CD14-positive monocyte (primary cell): ENCODE measurements around the gene BCAR3. TPM values are rescaled to one million over a fixed set of nuclear protein-coding genes. Genes with fewer than 3 reads are reported as not detected.

Source experiments
- DNase-seq, 3 donors: peaks; one replicate each; pipeline ENCODE4 v3.0.0-alpha.2; 2011 to 2022
- H2AFZ ChIP-seq: 2 replicates; pipeline ENCODE4 v1.6.0; 2012; ENCODE audit warnings: mild to moderate bottlenecking, low read depth, low read length, inconsistent platforms; ENCODE audit not compliant: insufficient read depth, poor library complexity, severe bottlenecking
- H3K27ac ChIP-seq, 2 donors: 1 replicate in 1 of 2; 2 replicates in 1 of 2; pipeline ENCODE4 v1.5.1; 2012 to 2013; ENCODE audit warnings: low read length in 2 of 2, control low read depth in 1 of 2, inconsistent platforms in 1 of 2, low read depth in 1 of 2, mild to moderate bottlenecking in 1 of 2
- H3K27me3 ChIP-seq, 2 donors: one replicate each; pipeline versions ENCODE4 v1.6.0 to v1.6.1; 2011 to 2013; ENCODE audit warnings: low read length in 2 of 2; ENCODE audit not compliant: control insufficient read depth in 2 of 2, insufficient read depth in 2 of 2
- H3K36me3 ChIP-seq, 2 donors: replicated peaks in 1 of 2; 1 replicate in 1 of 2; 2 replicates in 1 of 2; pipeline versions ENCODE4 v1.5.1 to v1.6.1; 2012 to 2013; ENCODE audit warnings: low read length in 2 of 2, control low read depth in 1 of 2, inconsistent platforms in 1 of 2, mild to moderate bottlenecking in 1 of 2; ENCODE audit not compliant: insufficient read depth in 2 of 2, control insufficient read depth in 1 of 2
- H3K4me1 ChIP-seq, 2 donors: 1 replicate in 1 of 2; 2 replicates in 1 of 2; pipeline versions ENCODE4 v1.5.1 to v1.6.1; 2012 to 2013; ENCODE audit warnings: low read length in 2 of 2, control low read depth in 1 of 2, inconsistent platforms in 1 of 2, mild to moderate bottlenecking in 1 of 2, moderate library complexity in 1 of 2; ENCODE audit not compliant: insufficient read depth in 2 of 2, control insufficient read depth in 1 of 2
- H3K4me2 ChIP-seq: replicated peaks from 2 replicates; pipeline ENCODE3; 2012; ENCODE audit warnings: low read length, moderate library complexity, mild to moderate bottlenecking; ENCODE audit not compliant: poor library complexity, severe bottlenecking; ENCODE audit errors: extremely low read depth
- H3K4me3 ChIP-seq, 3 experiments: fragments of 200-600 bp in 1 of 3; sonication (generic) in 1 of 3; replicated peaks in 1 of 3; 1 replicate in 2 of 3; 2 replicates in 1 of 3; pipeline ENCODE4 v1.5.1; 2011 to 2013; ENCODE audit warnings: low read length in 3 of 3, mild to moderate bottlenecking in 3 of 3, control low read depth in 2 of 3, low read depth in 2 of 3, inconsistent platforms in 1 of 3, moderate library complexity in 1 of 3
- H3K79me2 ChIP-seq: 2 replicates; pipeline ENCODE4 v1.6.0; 2012; ENCODE audit warnings: mild to moderate bottlenecking, control low read depth, inconsistent platforms, low read length, moderate library complexity; ENCODE audit not compliant: insufficient read depth
- H3K9ac ChIP-seq: 2 replicates; pipeline ENCODE4 v1.6.0; 2017; ENCODE audit warnings: low read length, mild to moderate bottlenecking; ENCODE audit not compliant: insufficient read depth, poor library complexity, severe bottlenecking
- H3K9me3 ChIP-seq, 2 donors: replicated peaks in 1 of 2; 1 replicate in 1 of 2; 2 replicates in 1 of 2; pipeline versions ENCODE4 v1.5.1 to v1.6.1; 2012 to 2013; ENCODE audit warnings: low read length in 2 of 2, control low read depth in 1 of 2; ENCODE audit not compliant: control insufficient read depth in 1 of 2, insufficient read depth in 1 of 2
- H4K20me1 ChIP-seq: 2 replicates; pipeline ENCODE4 v1.6.0; 2012; ENCODE audit warnings: mild to moderate bottlenecking, low read length, control low read depth, moderate library complexity; ENCODE audit not compliant: insufficient read depth
- H3K27ac Mint-ChIP-seq, 7 donors: one replicate each; pipeline ENCODE4 v1.8.0; 2020; ENCODE audit warnings: mild to moderate bottlenecking in 7 of 7, mixed read lengths in 7 of 7, moderate library complexity in 6 of 7, inconsistent platforms in 2 of 7
- H3K27me3 Mint-ChIP-seq, 3 donors: one replicate each; pipeline ENCODE4 v1.8.0; 2021 to 2022; ENCODE audit warnings: low read depth in 3 of 3, mild to moderate bottlenecking in 3 of 3, mixed read lengths in 3 of 3, moderate library complexity in 3 of 3, inconsistent platforms in 1 of 3
- H3K36me3 Mint-ChIP-seq, 2 donors: one replicate each; pipeline ENCODE4 v1.8.0; 2020; ENCODE audit warnings: mixed read lengths in 2 of 2, inconsistent platforms in 1 of 2, mild to moderate bottlenecking in 1 of 2
- H3K4me1 Mint-ChIP-seq: one replicate; pipeline ENCODE4 v1.8.0; 2020; ENCODE audit warnings: mild to moderate bottlenecking, mixed read lengths
- H3K4me3 Mint-ChIP-seq, 2 donors: one replicate each; pipeline ENCODE4 v1.8.0; 2020; ENCODE audit warnings: mild to moderate bottlenecking in 2 of 2, mixed read lengths in 2 of 2, moderate library complexity in 1 of 2
- H3K9me3 Mint-ChIP-seq, 7 donors: one replicate each; pipeline ENCODE4 v1.8.0; 2020 to 2022; ENCODE audit warnings: mixed read lengths in 7 of 7, mild to moderate bottlenecking in 6 of 7, moderate library complexity in 6 of 7, inconsistent platforms in 2 of 7
- WGBS: methylation state at CpG from one replicate; pipeline ENCODE4 v1.1.5; 2013; ENCODE audit warnings: missing lambda C conversion rate; ENCODE audit not compliant: insufficient coverage; 5-methylcytosine and 5-hydroxymethylcytosine counted together
- intact Hi-C, 2 donors: fragments of 100-400 bp; cut with micrococcal nuclease; formaldehyde crosslinking; loops; one replicate each; pipeline versions ENCODE4 v1.15.0 to v1.15.1; 2023
- polyA plus RNA-seq, 3 donors: library from polyadenylated mRNA; depleted of rRNA in 1 of 3; unstranded in 2 of 3; stranded (reverse) in 1 of 3; fragments of 300-500 nt in 2 of 3; fragments of >200 nt in 1 of 3; fragmentation: Illumina TruSeq in 2 of 3; gene quantifications; 1 replicate in 2 of 3; 2 replicates in 1 of 3; pipeline ENCODE4 v1.2.3, GENCODE V29; 2012 to 2021
- TF ChIP-seq, protein P1 (sequence below): fragments of 200-600 bp; IDR thresholded peaks from one replicate; pipeline ENCODE4 v1.8.0; 2022; ENCODE audit warnings: antibody characterized with exemption, mild to moderate bottlenecking

The BCAR3 gene
- polyA plus RNA-seq, 3 donors = 0.05 to 0.41 TPM; not detected in 1

- H3K9ac ChIP-seq = no peak overlapping the region
- TF ChIP-seq, protein P1, sequence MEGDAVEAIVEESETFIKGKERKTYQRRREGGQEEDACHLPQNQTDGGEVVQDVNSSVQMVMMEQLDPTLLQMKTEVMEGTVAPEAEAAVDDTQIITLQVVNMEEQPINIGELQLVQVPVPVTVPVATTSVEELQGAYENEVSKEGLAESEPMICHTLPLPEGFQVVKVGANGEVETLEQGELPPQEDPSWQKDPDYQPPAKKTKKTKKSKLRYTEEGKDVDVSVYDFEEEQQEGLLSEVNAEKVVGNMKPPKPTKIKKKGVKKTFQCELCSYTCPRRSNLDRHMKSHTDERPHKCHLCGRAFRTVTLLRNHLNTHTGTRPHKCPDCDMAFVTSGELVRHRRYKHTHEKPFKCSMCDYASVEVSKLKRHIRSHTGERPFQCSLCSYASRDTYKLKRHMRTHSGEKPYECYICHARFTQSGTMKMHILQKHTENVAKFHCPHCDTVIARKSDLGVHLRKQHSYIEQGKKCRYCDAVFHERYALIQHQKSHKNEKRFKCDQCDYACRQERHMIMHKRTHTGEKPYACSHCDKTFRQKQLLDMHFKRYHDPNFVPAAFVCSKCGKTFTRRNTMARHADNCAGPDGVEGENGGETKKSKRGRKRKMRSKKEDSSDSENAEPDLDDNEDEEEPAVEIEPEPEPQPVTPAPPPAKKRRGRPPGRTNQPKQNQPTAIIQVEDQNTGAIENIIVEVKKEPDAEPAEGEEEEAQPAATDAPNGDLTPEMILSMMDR = no peak
- H3K79me2 ChIP-seq = no peaks in the 10 kb centered on the region
- H3K4me2 ChIP-seq = no peak overlapping the region
- peaks cover 2 to 4% of the 10 kb centered on the region in 2 donors for H3K27me3 ChIP-seq
- Mint-ChIP-seq H3K4me3 (no peak overlapping the region), H3K27me3 (peaks cover 6 to 8% (median 7%) of the 10 kb centered on the region in 3 donors), H3K4me1 (peaks cover 3% of the 10 kb centered on the region), H3K9me3 (peaks cover 3 to 9% (median 5%) of the 10 kb centered on the region in 7 donors), H3K36me3 (peaks cover 0 to 2% of the 10 kb centered on the region in 2 donors), H3K27ac (no peak overlapping the region)
- no peaks in the 10 kb centered on the region for H3K36me3 ChIP-seq
- H3K9me3 ChIP-seq = no peaks in the 10 kb centered on the region
- no peak overlapping the region for H2AFZ ChIP-seq
- no peak for DNase-seq
- H3K4me1 ChIP-seq = no peaks in the 10 kb centered on the region
- intact Hi-C loops = no loop called here
- WGBS = 92% methylated on average over 2 of the region's 10 CpGs
- no peak overlapping the region for H3K27ac ChIP-seq
- no peak overlapping the region for H3K4me3 ChIP-seq
- H4K20me1 ChIP-seq = no peaks in the 10 kb centered on the region
Measured at GRCh38 chr1:93715529-93716126, 34.0 kb upstream of the BCAR3 start.

DNA sequence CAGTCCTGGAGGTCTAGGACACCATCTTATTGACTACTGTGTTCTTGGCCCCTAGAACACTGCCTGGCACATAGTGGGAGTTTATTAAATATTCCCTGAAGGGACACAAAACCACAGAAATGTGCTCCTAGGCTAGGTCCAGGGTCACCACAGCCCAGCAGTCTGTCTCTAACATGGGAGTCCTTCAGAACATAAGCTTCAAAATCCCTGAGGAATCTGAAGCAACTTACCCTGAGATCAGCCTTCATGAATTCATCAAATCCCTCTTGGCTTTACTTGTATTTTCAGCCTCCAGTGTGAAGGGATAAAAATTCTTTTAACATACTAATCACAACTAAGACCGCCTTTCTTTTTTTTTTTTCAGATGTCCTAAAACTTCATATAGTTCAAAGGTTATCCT lies 32.7 kb upstream of the BCAR3 start:
- no peaks in the 10 kb centered on the region for H3K36me3 ChIP-seq
- peaks cover 3 to 9% (median 5%) of the 10 kb centered on the region in 7 donors for H3K9me3 Mint-ChIP-seq
- H3K27me3 Mint-ChIP-seq = peaks cover 4 to 13% (median 7%) of the 10 kb centered on the region in 3 donors
- no peak overlapping the region for H3K4me3 Mint-ChIP-seq
- no CpG with 5 or more reads among the region's 1 CpG for WGBS
- no peak overlapping the region for H3K9ac ChIP-seq
- H3K4me3 ChIP-seq = no peak overlapping the region
- no peak overlapping the region for H3K27ac ChIP-seq
- TF ChIP-seq, protein P1 = no peak
- intact Hi-C loops = no loop called here
- no peaks in the 10 kb centered on the region for H3K79me2 ChIP-seq
- no peak overlapping the region for H2AFZ ChIP-seq
- H3K4me1 Mint-ChIP-seq = peaks cover 4% of the 10 kb centered on the region
- H3K27me3 ChIP-seq = peaks cover 2 to 6% of the 10 kb centered on the region in 2 donors
- H3K4me1 ChIP-seq = peaks cover 1 to 2% of the 10 kb centered on the region in 2 donors
- DNase-seq = no peak
- H4K20me1 ChIP-seq = no peaks in the 10 kb centered on the region
- peaks cover 0 to 2% of the 10 kb centered on the region in 2 donors for H3K36me3 Mint-ChIP-seq
- H3K4me2 ChIP-seq = no peak overlapping the region
- no peak overlapping the region for H3K27ac Mint-ChIP-seq
- no peaks in the 10 kb centered on the region for H3K9me3 ChIP-seq
